ENCODE measurements around the gene DAP.

DNA sequence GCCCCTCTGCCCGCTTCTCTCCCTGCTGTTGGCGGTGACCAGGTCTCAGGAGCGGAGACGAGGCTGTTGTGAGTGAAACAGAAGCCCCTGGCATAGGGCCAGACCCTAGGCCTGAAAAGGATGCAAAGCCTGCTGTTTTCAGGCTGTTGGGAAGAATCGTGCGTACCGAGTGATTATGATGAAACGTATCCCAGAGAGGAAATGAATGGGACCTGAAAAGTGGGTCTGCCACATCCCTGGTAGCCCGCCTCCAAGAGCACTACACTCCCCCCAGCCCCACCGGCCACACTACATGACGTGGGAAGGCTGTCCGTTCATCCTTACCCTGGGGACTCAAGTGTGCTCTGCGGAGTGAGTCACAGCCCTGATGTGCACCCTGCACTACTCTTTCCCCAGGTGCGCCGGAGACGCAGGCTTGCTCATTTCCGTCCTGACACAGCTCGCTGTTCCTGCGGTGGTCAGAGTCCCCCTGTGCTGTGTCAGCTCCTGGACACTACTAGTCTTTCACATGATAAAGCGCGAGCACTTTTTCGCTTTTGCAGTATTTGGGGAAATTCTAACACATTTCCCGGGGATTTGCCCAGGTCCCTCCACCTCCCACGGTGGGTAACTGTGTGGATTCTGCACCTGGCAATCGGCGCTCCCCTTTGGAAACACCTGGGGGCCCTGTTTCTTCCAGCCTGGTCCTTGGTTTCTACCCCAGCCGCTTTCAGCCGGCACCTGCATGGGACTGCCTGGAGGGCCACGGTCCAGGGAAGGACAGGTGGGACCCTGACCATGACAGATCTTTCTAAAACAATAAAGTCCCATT, 105.7 kb downstream of the DAP start:
- TF ChIP-seq, protein P1, sequence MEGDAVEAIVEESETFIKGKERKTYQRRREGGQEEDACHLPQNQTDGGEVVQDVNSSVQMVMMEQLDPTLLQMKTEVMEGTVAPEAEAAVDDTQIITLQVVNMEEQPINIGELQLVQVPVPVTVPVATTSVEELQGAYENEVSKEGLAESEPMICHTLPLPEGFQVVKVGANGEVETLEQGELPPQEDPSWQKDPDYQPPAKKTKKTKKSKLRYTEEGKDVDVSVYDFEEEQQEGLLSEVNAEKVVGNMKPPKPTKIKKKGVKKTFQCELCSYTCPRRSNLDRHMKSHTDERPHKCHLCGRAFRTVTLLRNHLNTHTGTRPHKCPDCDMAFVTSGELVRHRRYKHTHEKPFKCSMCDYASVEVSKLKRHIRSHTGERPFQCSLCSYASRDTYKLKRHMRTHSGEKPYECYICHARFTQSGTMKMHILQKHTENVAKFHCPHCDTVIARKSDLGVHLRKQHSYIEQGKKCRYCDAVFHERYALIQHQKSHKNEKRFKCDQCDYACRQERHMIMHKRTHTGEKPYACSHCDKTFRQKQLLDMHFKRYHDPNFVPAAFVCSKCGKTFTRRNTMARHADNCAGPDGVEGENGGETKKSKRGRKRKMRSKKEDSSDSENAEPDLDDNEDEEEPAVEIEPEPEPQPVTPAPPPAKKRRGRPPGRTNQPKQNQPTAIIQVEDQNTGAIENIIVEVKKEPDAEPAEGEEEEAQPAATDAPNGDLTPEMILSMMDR (IDR thresholded peaks at IDR 0.05): no peak
- no peak for TF ChIP-seq POLR2A (IDR thresholded peaks at IDR 0.05)

Measured in thyroid gland (tissue), 4 donors.